HepG2 (cell line): ENCODE measurements around the gene POLR1G. TPM values are rescaled to one million over a fixed set of nuclear protein-coding genes. Genes with fewer than 3 reads are reported as not detected.
A peak's percentile ranks its signal among the peaks of the same experiment; 100 is the strongest.

ENCODE experiments used
- E2F1 ChIP-seq: sonication (generic); formaldehyde crosslinking; IDR thresholded peaks from 2 replicates; pipeline ENCODE4 v1.5.0; 2020; ENCODE audit warnings: missing genetic modification reagents
- FIP1L1 ChIP-seq: fragments of 200-400 bp; formaldehyde crosslinking; IDR thresholded peaks from 2 replicates; pipeline ENCODE4 v1.6.1; 2018; ENCODE audit warnings: low read depth, mild to moderate bottlenecking, low read length, moderate library complexity, borderline replicate concordance; ENCODE audit not compliant: insufficient read depth
- ISL2 ChIP-seq: sonication (generic); formaldehyde crosslinking; IDR thresholded peaks from 2 replicates; pipeline ENCODE4 v1.5.0; 2020; ENCODE audit warnings: missing genetic modification reagents
- NCOR1 ChIP-seq: fragments of 200-600 bp; sonication (generic); IDR thresholded peaks from 2 replicates; pipeline ENCODE4 v1.7.0; 2017; ENCODE audit warnings: antibody characterized with exemption, low read length, borderline replicate concordance
- PHF5A ChIP-seq: IDR thresholded peaks from one replicate; pipeline ENCODE4 v1.6.1; 2018; ENCODE audit warnings: low read depth, missing genetic modification reagents; ENCODE audit not compliant: unreplicated experiment
- RARG ChIP-seq: sonication (generic); formaldehyde crosslinking; IDR thresholded peaks from 2 replicates; pipeline ENCODE4 v1.4.0; 2020; ENCODE audit warnings: low read depth, mild to moderate bottlenecking, missing genetic modification reagents
- RFX5 ChIP-seq: IDR thresholded peaks from 2 replicates; pipeline ENCODE4 v1.6.1; 2011; ENCODE audit warnings: low read depth, low read length, improper control_type of control experiment
- SALL1 ChIP-seq: sonication (generic); formaldehyde crosslinking; IDR thresholded peaks from 2 replicates; pipeline ENCODE4 v1.8.0; 2022; ENCODE audit warnings: mild to moderate bottlenecking, missing genetic modification reagents
- SP4 ChIP-seq: sonication (generic); formaldehyde crosslinking; IDR thresholded peaks from 2 replicates; pipeline ENCODE4 v1.8.1; 2023; ENCODE audit warnings: mild to moderate bottlenecking, missing genetic modification reagents
- ZBTB25 ChIP-seq: IDR thresholded peaks from 2 replicates; pipeline ENCODE4 v1.6.1; 2018; ENCODE audit warnings: missing genetic modification reagents
- ZMYM2 ChIP-seq: sonication (generic); formaldehyde crosslinking; IDR thresholded peaks from 2 replicates; pipeline ENCODE4 v1.8.0; 2022; ENCODE audit warnings: mild to moderate bottlenecking, missing genetic modification reagents
- ZNF10 ChIP-seq: sonication (generic); formaldehyde crosslinking; IDR thresholded peaks from 2 replicates; pipeline ENCODE4 v1.4.0; 2020; ENCODE audit warnings: mild to moderate bottlenecking, low read depth, missing genetic modification reagents, borderline replicate concordance
- ZNF17 ChIP-seq: sonication (generic); formaldehyde crosslinking; IDR thresholded peaks from 2 replicates; pipeline ENCODE4 v1.5.0; 2020; ENCODE audit warnings: mild to moderate bottlenecking, missing genetic modification reagents
- ZNF362 ChIP-seq: sonication (generic); formaldehyde crosslinking; IDR thresholded peaks from 2 replicates; pipeline ENCODE4 v1.4.0; 2020; ENCODE audit warnings: missing genetic modification reagents, mild to moderate bottlenecking, borderline replicate concordance
- ZNF660 ChIP-seq: sonication (generic); formaldehyde crosslinking; IDR thresholded peaks from 2 replicates; pipeline ENCODE4 v1.5.1; 2020; ENCODE audit warnings: mild to moderate bottlenecking, low read depth, missing genetic modification reagents, borderline replicate concordance
- polyA plus RNA-seq, 8 experiments: library from polyadenylated mRNA; depleted of rRNA in 3 of 8; stranded (reverse) in 7 of 8; unstranded in 1 of 8; fragments of >200 nt; fragmentation: Illumina TruSeq in 4 of 8; extraction: Trizol in 4 of 8; gene quantifications; 2 replicates each; pipeline versions ENCODE4 v1.2.1 to v1.2.3, GENCODE V29; 2011 to 2016; ENCODE audit warnings: low read depth in 4 of 8, missing spikeins in 1 of 8, mixed read lengths in 1 of 8; ENCODE audit not compliant: insufficient read depth in 1 of 8
- total RNA-seq, 5 experiments: library from RNA; depleted of rRNA; stranded (reverse); fragments of >200 nt; fragmentation: Illumina TruSeq; extraction: Trizol; gene quantifications; 2 replicates each; pipeline ENCODE4 v1.2.3, GENCODE V29; 2016; ENCODE audit warnings: low read depth in 1 of 5
- TF ChIP-seq, protein P1 (sequence below), 2 experiments: sonication (generic) in 1 of 2; formaldehyde crosslinking in 1 of 2; IDR thresholded peaks; 2 replicates each; pipeline versions ENCODE4 v1.6.1 to v1.9.0; 2014 to 2022; ENCODE audit warnings: antibody characterized with exemption in 1 of 2, borderline replicate concordance in 1 of 2, inconsistent platforms in 1 of 2, low read depth in 1 of 2, missing genetic modification reagents in 1 of 2
- TF ChIP-seq, protein P2 (sequence below): sonication (generic); formaldehyde crosslinking; IDR thresholded peaks from 2 replicates; pipeline ENCODE4 v1.8.0; 2022; ENCODE audit warnings: mild to moderate bottlenecking, missing genetic modification reagents

POLR1G gene
- total and polyA plus RNA-seq, 2 of the 13 experiments (the other 11 are each of a cell fraction or from before 2014, with no cell fraction given), result 3.5 to 20.8 TPM

DNA sequence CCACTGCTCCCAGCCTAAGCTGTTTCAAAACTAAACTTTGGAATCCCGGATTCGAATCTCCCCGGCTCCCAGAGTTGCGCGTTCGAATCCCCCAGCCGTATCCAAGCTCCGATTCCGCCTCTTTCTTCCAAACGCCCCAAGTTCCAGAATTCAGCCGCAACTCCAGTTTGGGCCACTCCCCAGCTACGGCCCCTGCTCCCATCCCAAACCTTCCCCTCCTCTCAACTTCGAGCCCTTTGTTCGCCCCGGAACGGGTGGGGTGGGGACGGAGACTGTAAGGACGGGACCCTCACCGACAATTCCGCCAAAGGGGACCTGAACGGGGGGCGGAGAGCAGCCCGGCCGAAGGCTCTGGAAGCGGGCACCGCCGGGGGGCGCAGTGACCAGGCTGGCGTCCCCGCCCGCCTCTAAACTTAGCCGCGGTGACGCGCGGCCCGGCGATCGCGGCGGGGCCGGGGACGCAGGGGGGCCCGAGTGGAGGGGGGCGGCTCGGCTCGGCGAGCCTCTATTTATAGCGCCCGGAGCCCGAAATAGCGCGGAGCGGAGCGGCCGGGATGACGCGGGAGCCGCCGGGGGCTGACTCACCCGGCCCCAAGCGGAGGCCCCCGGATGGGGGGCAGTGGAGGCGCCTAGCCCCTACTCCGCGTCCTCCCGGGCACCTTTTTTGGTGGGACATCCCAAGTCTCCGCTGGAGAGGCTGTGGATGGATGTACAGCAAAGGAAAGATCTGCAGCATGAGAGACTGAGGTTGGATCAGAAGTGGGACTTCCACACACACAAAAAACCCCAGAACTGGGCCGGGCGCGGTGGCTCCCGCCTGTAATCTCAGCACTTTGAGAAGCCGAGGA is 22.2 kb downstream of the POLR1G start (continued):
- TF ChIP-seq, protein P1, sequence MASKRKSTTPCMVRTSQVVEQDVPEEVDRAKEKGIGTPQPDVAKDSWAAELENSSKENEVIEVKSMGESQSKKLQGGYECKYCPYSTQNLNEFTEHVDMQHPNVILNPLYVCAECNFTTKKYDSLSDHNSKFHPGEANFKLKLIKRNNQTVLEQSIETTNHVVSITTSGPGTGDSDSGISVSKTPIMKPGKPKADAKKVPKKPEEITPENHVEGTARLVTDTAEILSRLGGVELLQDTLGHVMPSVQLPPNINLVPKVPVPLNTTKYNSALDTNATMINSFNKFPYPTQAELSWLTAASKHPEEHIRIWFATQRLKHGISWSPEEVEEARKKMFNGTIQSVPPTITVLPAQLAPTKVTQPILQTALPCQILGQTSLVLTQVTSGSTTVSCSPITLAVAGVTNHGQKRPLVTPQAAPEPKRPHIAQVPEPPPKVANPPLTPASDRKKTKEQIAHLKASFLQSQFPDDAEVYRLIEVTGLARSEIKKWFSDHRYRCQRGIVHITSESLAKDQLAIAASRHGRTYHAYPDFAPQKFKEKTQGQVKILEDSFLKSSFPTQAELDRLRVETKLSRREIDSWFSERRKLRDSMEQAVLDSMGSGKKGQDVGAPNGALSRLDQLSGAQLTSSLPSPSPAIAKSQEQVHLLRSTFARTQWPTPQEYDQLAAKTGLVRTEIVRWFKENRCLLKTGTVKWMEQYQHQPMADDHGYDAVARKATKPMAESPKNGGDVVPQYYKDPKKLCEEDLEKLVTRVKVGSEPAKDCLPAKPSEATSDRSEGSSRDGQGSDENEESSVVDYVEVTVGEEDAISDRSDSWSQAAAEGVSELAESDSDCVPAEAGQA (IDR thresholded peaks at IDR 0.05; ENCODE audit: low read depth), result no peak
- TF ChIP-seq, protein P1 (CRISPR knock-in tag; IDR thresholded peaks at IDR 0.05; ENCODE audit: borderline replicate concordance), result no peak
- TF ChIP-seq ZNF362 (no peak), RFX5 (no peak), E2F1 (CRISPR knock-in tag) (no peak), RARG (CRISPR knock-in tag) (no peak), NCOR1 (no peak), FIP1L1 (no peak), ZNF660 (CRISPR knock-in tag) (no peak), ZNF17 (CRISPR knock-in tag) (no peak), SP4 (CRISPR knock-in tag) (no peak), ZBTB25 (CRISPR knock-in tag) (no peak), SALL1 (CRISPR knock-in tag) (peak; percentile 14; the same call in 1 of the 2 replicates), ZMYM2 (CRISPR knock-in tag) (peak; percentile 76), ISL2 (no peak), PHF5A (CRISPR knock-in tag) (no peak), ZNF10 (CRISPR knock-in tag) (no peak)
- TF ChIP-seq, protein P2, sequence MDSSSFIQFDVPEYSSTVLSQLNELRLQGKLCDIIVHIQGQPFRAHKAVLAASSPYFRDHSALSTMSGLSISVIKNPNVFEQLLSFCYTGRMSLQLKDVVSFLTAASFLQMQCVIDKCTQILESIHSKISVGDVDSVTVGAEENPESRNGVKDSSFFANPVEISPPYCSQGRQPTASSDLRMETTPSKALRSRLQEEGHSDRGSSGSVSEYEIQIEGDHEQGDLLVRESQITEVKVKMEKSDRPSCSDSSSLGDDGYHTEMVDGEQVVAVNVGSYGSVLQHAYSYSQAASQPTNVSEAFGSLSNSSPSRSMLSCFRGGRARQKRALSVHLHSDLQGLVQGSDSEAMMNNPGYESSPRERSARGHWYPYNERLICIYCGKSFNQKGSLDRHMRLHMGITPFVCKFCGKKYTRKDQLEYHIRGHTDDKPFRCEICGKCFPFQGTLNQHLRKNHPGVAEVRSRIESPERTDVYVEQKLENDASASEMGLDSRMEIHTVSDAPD (CRISPR knock-in tag), result no peak
